Keratinocyte (primary cell): Measurements from ENCODE around the gene STK36. TPM values are rescaled to one million over a fixed set of nuclear protein-coding genes. Genes with fewer than 3 reads are reported as not detected.

Experiments
- DNase-seq: peaks from one replicate; pipeline ENCODE4 v3.0.0-alpha.2; 2011; ENCODE audit warnings: low read depth, missing footprints, low spot score
- FAIRE-seq: peaks from 2 replicates; lab custom pipeline; 2011; peaks lifted over from hg19 to GRCh38; lab: Jason Lieb, UNC
- H2AFZ ChIP-seq: 2 replicates; pipeline ENCODE4 v1.6.0; 2012; ENCODE audit warnings: low read length, control low read depth, inconsistent platforms; ENCODE audit not compliant: control insufficient read depth
- H3K27ac ChIP-seq: 2 replicates; pipeline ENCODE4 v1.5.1; 2011; ENCODE audit warnings: low read length; ENCODE audit not compliant: control insufficient read depth, insufficient read depth
- H3K27me3 ChIP-seq: 3 replicates; pipeline ENCODE4 v1.6.0; 2011; ENCODE audit warnings: low read length; ENCODE audit not compliant: control insufficient read depth, insufficient read depth; ENCODE audit errors: extremely low read depth
- H3K36me3 ChIP-seq, 2 experiments: 2 replicates in 1 of 2; 3 replicates in 1 of 2; pipeline ENCODE4 v1.5.1; 2011; ENCODE audit warnings: low read length in 2 of 2, mild to moderate bottlenecking in 1 of 2; ENCODE audit not compliant: control insufficient read depth in 2 of 2, insufficient read depth in 2 of 2; ENCODE audit errors: extremely low read depth in 1 of 2
- H3K4me1 ChIP-seq: 3 replicates; pipeline ENCODE4 v1.5.1; 2011; ENCODE audit warnings: low read length; ENCODE audit not compliant: control insufficient read depth, insufficient read depth; ENCODE audit errors: extremely low read depth
- H3K4me2 ChIP-seq: 3 replicates; pipeline ENCODE4 v1.6.0; 2011; ENCODE audit warnings: low read depth, low read length; ENCODE audit not compliant: control insufficient read depth, insufficient read depth; ENCODE audit errors: extremely low read depth
- H3K4me3 ChIP-seq, 3 experiments: fragments of 200-600 bp in 1 of 3; sonication (generic) in 1 of 3; 2 replicates in 2 of 3; 3 replicates in 1 of 3; pipeline ENCODE4 v1.5.1; 2011 to 2016; ENCODE audit warnings: low read length in 3 of 3, mild to moderate bottlenecking in 3 of 3, control low read depth in 2 of 3, inconsistent platforms in 1 of 3, low read depth in 1 of 3, mixed read lengths in 1 of 3, mixed run types in 1 of 3, moderate library complexity in 1 of 3; ENCODE audit not compliant: control insufficient read depth in 2 of 3, insufficient read depth in 2 of 3; ENCODE audit errors: extremely low read depth in 1 of 3
- H3K79me2 ChIP-seq: 2 replicates; pipeline ENCODE4 v1.6.0; 2012; ENCODE audit warnings: low read length; ENCODE audit not compliant: control insufficient read depth, insufficient read depth
- H3K9ac ChIP-seq: 3 replicates; pipeline ENCODE4 v1.6.0; 2011; ENCODE audit warnings: low read length; ENCODE audit not compliant: control insufficient read depth, insufficient read depth; ENCODE audit errors: extremely low read depth
- H3K9me1 ChIP-seq: 3 replicates; pipeline ENCODE4 v1.6.0; 2011; ENCODE audit warnings: low read length; ENCODE audit not compliant: control insufficient read depth, insufficient read depth; ENCODE audit errors: extremely low read depth
- H3K9me3 ChIP-seq: 2 replicates; pipeline ENCODE4 v1.5.1; 2012; ENCODE audit warnings: low read depth, low read length; ENCODE audit not compliant: control insufficient read depth
- H4K20me1 ChIP-seq: 3 replicates; pipeline ENCODE4 v1.6.0; 2011; ENCODE audit warnings: low read length; ENCODE audit not compliant: control insufficient read depth, insufficient read depth; ENCODE audit errors: extremely low read depth
- CTCF ChIP-seq, 3 experiments: IDR thresholded peaks in 1 of 3; conservative IDR thresholded peaks in 1 of 3; optimal IDR thresholded peaks in 1 of 3; 2 replicates in 2 of 3; 3 replicates in 1 of 3; pipeline versions ENCODE3 to v1.5.1; 2011; ENCODE audit warnings: low read length in 3 of 3, mild to moderate bottlenecking in 3 of 3, moderate library complexity in 2 of 3, control low read depth in 1 of 3, inconsistent platforms in 1 of 3; ENCODE audit not compliant: insufficient read depth in 2 of 3; ENCODE audit errors: extremely low read depth in 1 of 3
- EZH2 ChIP-seq: IDR thresholded peaks from one replicate; pipeline ENCODE4 v1.6.1; 2012; ENCODE audit warnings: inconsistent platforms, mild to moderate bottlenecking, low read length, moderate library complexity
- dilution Hi-C: fragments of 300-500 bp; cut with MboI; formaldehyde crosslinking; loops from one replicate; pipeline ENCODE4 v1.7.0; 2020; ENCODE audit warnings: low sequenced_read_pairs; ENCODE audit not compliant: extremely low pct_ligation_motif_present
- polyA plus RNA-seq, 5 experiments: library from polyadenylated mRNA; depleted of rRNA in 3 of 5; stranded (reverse) in 3 of 5; stranded (forward) in 1 of 5; unstranded in 1 of 5; fragments of >200 nt; gene quantifications; 1 replicate in 1 of 5; 2 replicates in 3 of 5; 3 replicates in 1 of 5; pipeline versions ENCODE4 v1.2.1 to v1.2.3, GENCODE V29; 2011 to 2012; ENCODE audit warnings: missing spikeins in 2 of 5, low read depth in 1 of 5, low replicate concordance in 1 of 5

Gene STK36
- polyA plus RNA-seq, 1 donor (not counting 4 experiments of a cell fraction or from before 2014, with no cell fraction given): 19.0 TPM

DNA sequence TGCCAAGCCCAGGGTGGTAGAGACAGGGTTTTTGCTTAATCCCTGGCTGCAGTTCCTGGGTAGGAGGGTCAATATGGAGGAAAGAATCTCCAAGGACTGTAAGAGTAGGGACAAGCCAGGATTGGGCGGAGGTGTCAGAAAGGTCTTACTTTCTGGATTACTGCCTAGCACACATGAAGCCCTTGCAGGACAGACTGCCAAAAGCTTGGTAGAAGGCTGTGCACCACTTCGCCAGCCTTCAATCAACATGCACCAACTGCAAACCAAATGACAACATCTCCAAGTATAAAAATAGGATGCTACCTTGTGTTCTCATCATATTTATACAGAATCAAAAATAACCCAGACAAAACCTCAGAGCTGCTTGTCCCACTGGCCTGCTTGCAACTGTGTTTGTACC is 16.1 kb upstream of the STK36 start:
- no peak for DNase-seq
- H3K4me1 ChIP-seq: peaks cover 10% of the 10 kb centered on the region
- no peak overlapping the region for H3K4me2 ChIP-seq
- H3K9ac ChIP-seq: no peak overlapping the region
- H2AFZ ChIP-seq: no peak overlapping the region
- peaks cover 44% of the 10 kb centered on the region for H3K79me2 ChIP-seq
- H3K36me3 ChIP-seq: peaks cover 14 to 24% of the 10 kb centered on the region in 2 experiments
- no peaks in the 10 kb centered on the region for H4K20me1 ChIP-seq
- dilution Hi-C loops: no loop called here
- no peaks in the 10 kb centered on the region for H3K9me3 ChIP-seq
- H3K27me3 ChIP-seq: no peaks in the 10 kb centered on the region
- no peak for TF ChIP-seq EZH2
- TF ChIP-seq CTCF (optimal IDR thresholded peaks at IDR 0.05 in 1 of 3, IDR thresholded peaks at IDR 0.05 in 1 of 3, conservative IDR thresholded peaks at IDR 0.05 in 1 of 3; ENCODE audit: extremely low read depth in 1 of 3, insufficient read depth in 2 of 3, low read length in 3 of 3): no peak
- FAIRE-seq: no peak
- no peak overlapping the region for H3K4me3 ChIP-seq
- H3K27ac ChIP-seq: no peak overlapping the region
- H3K9me1 ChIP-seq: no peaks in the 10 kb centered on the region

- H3K9me3 ChIP-seq: no peaks in the 10 kb centered on the region
- peak; percentile 56 to 66 (median 63) for TF ChIP-seq CTCF (optimal IDR thresholded peaks at IDR 0.05 in 1 of 3, IDR thresholded peaks at IDR 0.05 in 1 of 3, conservative IDR thresholded peaks at IDR 0.05 in 1 of 3; ENCODE audit: extremely low read depth in 1 of 3, insufficient read depth in 2 of 3, low read length in 3 of 3)
- TF ChIP-seq EZH2: no peak
- H4K20me1 ChIP-seq: peaks cover 2% of the 10 kb centered on the region
- dilution Hi-C loops: no loop called here
- peaks cover 47% of the 10 kb centered on the region for H3K79me2 ChIP-seq
- H3K9ac ChIP-seq: peak overlapping the region; percentile 81
- H3K4me1 ChIP-seq: peaks cover 11% of the 10 kb centered on the region
- peak; percentile 83 for FAIRE-seq
- no peaks in the 10 kb centered on the region for H3K27me3 ChIP-seq
- H3K4me3 ChIP-seq: peak overlapping the region; percentile 79 to 95 (median 93)
- H3K9me1 ChIP-seq: no peaks in the 10 kb centered on the region
- H2AFZ ChIP-seq: peak overlapping the region; percentile 72
- peak overlapping the region; percentile 66 for H3K27ac ChIP-seq
- peak overlapping the region; percentile 82 for H3K4me2 ChIP-seq
- no peak for DNase-seq
- H3K36me3 ChIP-seq: peaks cover 32% of the 10 kb centered on the region in 2 experiments
Measured at GRCh38 chr2:218658671-218659257, 13.1 kb upstream of the STK36 start.
